ENCODE data around the gene STK4. TPM values are rescaled to one million over a fixed set of nuclear protein-coding genes. Genes with fewer than 3 reads are reported as not detected.

The STK4 gene
- polyA plus RNA-seq, 1 donor from 2014 or later: 14.0 TPM

- Histone ChIP-seq H3K36me3 (ENCODE audit: insufficient read depth, low read length) (no peaks in the 10 kb centered on the region), H3K9me3 (ENCODE audit: low read length) (no peaks in the 10 kb centered on the region), H3K9me2 (ENCODE audit: insufficient read depth, low read length) (no peaks in the 10 kb centered on the region), H3F3A (ENCODE audit: insufficient read depth, low read length, poor library complexity, severe bottlenecking) (no peaks in the 10 kb centered on the region), H3K79me2 (replicated peaks; ENCODE audit: insufficient read depth, low read length) (no peaks in the 10 kb centered on the region), H3K9ac (ENCODE audit: low read length) (no peak overlapping the region), H3K4me2 (ENCODE audit: low read length) (no peak overlapping the region), H3K27me3 (ENCODE audit: insufficient read depth, low read depth, low read length) (no peaks in the 10 kb centered on the region), H2AFZ (ENCODE audit: low read depth, low read length) (no peak overlapping the region), H3K27ac (ENCODE audit: low read length) (no peak overlapping the region), H4K20me1 (ENCODE audit: insufficient read depth) (no peaks in the 10 kb centered on the region), H3K4me3 (ENCODE audit: low read length) (no peak overlapping the region)
- TF ChIP-seq EP300 (conservative IDR thresholded peaks at IDR 0.05; ENCODE audit: poor library complexity, severe bottlenecking) (no peak), REST (IDR thresholded peaks at IDR 0.05; ENCODE audit: borderline replicate concordance) (no peak), CTCF (IDR thresholded peaks at IDR 0.05; ENCODE audit: poor library complexity, severe bottlenecking) (no peak), POLR2AphosphoS5 (IDR thresholded peaks at IDR 0.05) (no peak), EZH2 (IDR thresholded peaks at IDR 0.05; ENCODE audit: borderline replicate concordance, insufficient read depth, low read length, poor library complexity, severe bottlenecking) (no peak), RAD21 (conservative IDR thresholded peaks at IDR 0.05) (no peak), TAF1 (IDR thresholded peaks at IDR 0.05; ENCODE audit: low read depth) (no peak), MXI1 (conservative IDR thresholded peaks at IDR 0.05; ENCODE audit: poor library complexity, severe bottlenecking) (no peak), SMC3 (conservative IDR thresholded peaks at IDR 0.05; ENCODE audit: poor library complexity) (no peak)
Observed at GRCh38 chr20:45049438-45049837, 83.1 kb downstream of the STK4 start.

GRCh38 chr20:45049904-45050471 is 83.7 kb downstream of the STK4 start:
- no peaks in the 10 kb centered on the region for H3K79me2 ChIP-seq (replicated peaks; ENCODE audit: insufficient read depth, low read length)
- H2AFZ ChIP-seq (ENCODE audit: low read depth, low read length): no peak overlapping the region
- H3K36me3 ChIP-seq (ENCODE audit: insufficient read depth, low read length): no peaks in the 10 kb centered on the region
- no peak for TF ChIP-seq SMC3 (conservative IDR thresholded peaks at IDR 0.05; ENCODE audit: poor library complexity)
- TF ChIP-seq CTCF (IDR thresholded peaks at IDR 0.05; ENCODE audit: poor library complexity, severe bottlenecking): no peak
- no peak for TF ChIP-seq RAD21 (conservative IDR thresholded peaks at IDR 0.05)
- TF ChIP-seq POLR2AphosphoS5 (IDR thresholded peaks at IDR 0.05): no peak
- TF ChIP-seq EZH2 (IDR thresholded peaks at IDR 0.05; ENCODE audit: borderline replicate concordance, insufficient read depth, low read length, poor library complexity, severe bottlenecking): no peak
- no peak for TF ChIP-seq MXI1 (conservative IDR thresholded peaks at IDR 0.05; ENCODE audit: poor library complexity, severe bottlenecking)
- no peak for TF ChIP-seq EP300 (conservative IDR thresholded peaks at IDR 0.05; ENCODE audit: poor library complexity, severe bottlenecking)
- TF ChIP-seq TAF1 (IDR thresholded peaks at IDR 0.05; ENCODE audit: low read depth): no peak
- TF ChIP-seq REST (IDR thresholded peaks at IDR 0.05; ENCODE audit: borderline replicate concordance): no peak
- no peaks in the 10 kb centered on the region for H3K9me2 ChIP-seq (ENCODE audit: insufficient read depth, low read length)
- H4K20me1 ChIP-seq (ENCODE audit: insufficient read depth): no peaks in the 10 kb centered on the region
- no peaks in the 10 kb centered on the region for H3K27me3 ChIP-seq (ENCODE audit: insufficient read depth, low read depth, low read length)
- no peak overlapping the region for H3K4me2 ChIP-seq (ENCODE audit: low read length)
- H3K27ac ChIP-seq (ENCODE audit: low read length): no peak overlapping the region
- H3K9me3 ChIP-seq (ENCODE audit: low read length): no peaks in the 10 kb centered on the region
- no peak overlapping the region for H3K4me3 ChIP-seq (ENCODE audit: low read length)
- no peak overlapping the region for H3K9ac ChIP-seq (ENCODE audit: low read length)
- H3F3A ChIP-seq (ENCODE audit: insufficient read depth, low read length, poor library complexity, severe bottlenecking): no peaks in the 10 kb centered on the region
